ENCODE results near the gene MEIS2.

Gene MEIS2

GRCh38 chr15:36896949-36897348 is 203.4 kb downstream of the MEIS2 start:
- no peak for TF ChIP-seq CTCF (IDR thresholded peaks at IDR 0.05; ENCODE audit: insufficient read depth, missing control alignments)
- FAIRE-seq (no peak), DNase-seq (ENCODE audit: insufficient read length, low spot score) (no peak)

- no peak for DNase-seq (ENCODE audit: insufficient read length, low spot score)
- FAIRE-seq = no peak
- TF ChIP-seq CTCF (IDR thresholded peaks at IDR 0.05; ENCODE audit: insufficient read depth, missing control alignments) = no peak
Observed at GRCh38 chr15:36894075-36894474, 206.3 kb downstream of the MEIS2 start.

GRCh38 chr15:36893276-36893675 is 207.1 kb downstream of the MEIS2 start:
- DNase-seq (ENCODE audit: insufficient read length, low spot score) = no peak
- no peak for TF ChIP-seq CTCF (IDR thresholded peaks at IDR 0.05; ENCODE audit: insufficient read depth, missing control alignments)
- FAIRE-seq = peak; percentile 97

- DNase-seq (ENCODE audit: insufficient read length, low spot score) = no peak
- TF ChIP-seq CTCF (IDR thresholded peaks at IDR 0.05; ENCODE audit: insufficient read depth, missing control alignments) = no peak
- no peak for FAIRE-seq
Observed at GRCh38 chr15:36888011-36888992, 212.0 kb downstream of the MEIS2 start.

- DNase-seq (ENCODE audit: insufficient read length, low spot score) = no peak
- TF ChIP-seq CTCF (IDR thresholded peaks at IDR 0.05; ENCODE audit: insufficient read depth, missing control alignments) = no peak
- FAIRE-seq = no peak
Observed at GRCh38 chr15:36887214-36887961, 213.0 kb downstream of the MEIS2 start.

- DNase-seq (ENCODE audit: insufficient read length, low spot score) (no peak), FAIRE-seq (no peak)
- no peak for TF ChIP-seq CTCF (IDR thresholded peaks at IDR 0.05; ENCODE audit: insufficient read depth, missing control alignments)
Observed at GRCh38 chr15:36886701-36887100, 213.6 kb downstream of the MEIS2 start.

Data from D721Med (cell line).